Renal cortical epithelial cell (primary cell): ENCODE results near the gene IGF1R. TPM values are rescaled to one million over a fixed set of nuclear protein-coding genes. Genes with fewer than 3 reads are reported as not detected.

Experiments used
- DNase-seq: peaks from one replicate; pipeline ENCODE4 v3.0.0-alpha.2; 2011; ENCODE audit warnings: low read depth
- total RNA-seq: library from RNA; depleted of rRNA; stranded (reverse); fragments of >200 nt; gene quantifications from 2 replicates; pipeline ENCODE4 v1.2.3, GENCODE V29; 2014

IGF1R gene
- total RNA-seq, 1 donor from 2014 or later = 272 TPM

- no peak for DNase-seq
These were observed 176.3 kb downstream of the IGF1R start for GRCh38 chr15:98824595-98824994.

GRCh38 chr15:98826658-98827057 lies 178.3 kb downstream of the IGF1R start:
- no peak for DNase-seq

- no peak for DNase-seq
These were observed 178.9 kb downstream of the IGF1R start for GRCh38 chr15:98827217-98827616.

GRCh38 chr15:98830034-98830634 lies 181.8 kb downstream of the IGF1R start:
- DNase-seq = no peak

GRCh38 chr15:98834976-98835375 lies 186.6 kb downstream of the IGF1R start:
- no peak for DNase-seq

GRCh38 chr15:98835876-98836275 lies 187.5 kb downstream of the IGF1R start:
- no peak for DNase-seq

GRCh38 chr15:98838387-98839259 lies 190.3 kb downstream of the IGF1R start:
- DNase-seq = no peak

- DNase-seq = no peak
These were observed 191.7 kb downstream of the IGF1R start for GRCh38 chr15:98840053-98840452.

- no peak for DNase-seq
These were observed 193.2 kb downstream of the IGF1R start for GRCh38 chr15:98841419-98841970.

GRCh38 chr15:98842192-98842972 lies 194.0 kb downstream of the IGF1R start:
- DNase-seq = no peak

GRCh38 chr15:98842973-98843285 lies 194.6 kb downstream of the IGF1R start:
- DNase-seq = no peak

GRCh38 chr15:98843844-98844243 lies 195.5 kb downstream of the IGF1R start:
- no peak for DNase-seq

- DNase-seq = no peak
These were observed 195.9 kb downstream of the IGF1R start for GRCh38 chr15:98844261-98844660.

GRCh38 chr15:98845138-98845884 lies 197.0 kb downstream of the IGF1R start:
- DNase-seq = no peak

- peak; percentile 56 for DNase-seq
These were observed 202.7 kb downstream of the IGF1R start for GRCh38 chr15:98850961-98851572.

- peak; percentile 77 for DNase-seq
These were observed 204.8 kb downstream of the IGF1R start for GRCh38 chr15:98853161-98853560.

GRCh38 chr15:98853617-98854420 lies 205.5 kb downstream of the IGF1R start:
- DNase-seq = no peak

- DNase-seq = peak; percentile 75
These were observed 206.2 kb downstream of the IGF1R start for GRCh38 chr15:98854496-98854895.

- DNase-seq = no peak
These were observed 206.9 kb downstream of the IGF1R start for GRCh38 chr15:98855067-98855814.
